Measurements from ENCODE around the gene TMEM231. TPM values are rescaled to one million over a fixed set of nuclear protein-coding genes. Genes with fewer than 3 reads are reported as not detected.
"Not testable (repeated sequence)": the region's sequence is repeated elsewhere in the genome, so short reads cannot be mapped to it uniquely, and the experiment has no call there.

TMEM231 gene
- total RNA-seq, 1 experiment from 2014 or later = 17.3 TPM

- intact Hi-C loops (cut with micrococcal nuclease; ENCODE audit: unreplicated experiment) = no loop called here
- no peak overlapping the region for H3K4me3 ChIP-seq (ENCODE audit: low read depth, low read length, poor library complexity, severe bottlenecking)
- H3K4me1 ChIP-seq (ENCODE audit: insufficient read depth, low read length, poor library complexity, severe bottlenecking) = peaks cover 30% of the 10 kb centered on the region
- ChIA-PET POLR2A (ENCODE audit: low non-redundant PET) (interaction anchor here (0.6 kb wide), 1 partner anchor 12 kb away, joined by 3 read pairs; no protein-coding TSS in a partner anchor), CTCF (no interaction called here)
- H3K36me3 ChIP-seq (ENCODE audit: insufficient read depth, low read length, poor library complexity, severe bottlenecking) = peaks cover 9% of the 10 kb centered on the region
- no peak for TF ChIP-seq EZH2 (IDR thresholded peaks at IDR 0.05; ENCODE audit: borderline replicate concordance, low read depth, low read length, poor library complexity, severe bottlenecking)
- TF ChIP-seq, protein P1, sequence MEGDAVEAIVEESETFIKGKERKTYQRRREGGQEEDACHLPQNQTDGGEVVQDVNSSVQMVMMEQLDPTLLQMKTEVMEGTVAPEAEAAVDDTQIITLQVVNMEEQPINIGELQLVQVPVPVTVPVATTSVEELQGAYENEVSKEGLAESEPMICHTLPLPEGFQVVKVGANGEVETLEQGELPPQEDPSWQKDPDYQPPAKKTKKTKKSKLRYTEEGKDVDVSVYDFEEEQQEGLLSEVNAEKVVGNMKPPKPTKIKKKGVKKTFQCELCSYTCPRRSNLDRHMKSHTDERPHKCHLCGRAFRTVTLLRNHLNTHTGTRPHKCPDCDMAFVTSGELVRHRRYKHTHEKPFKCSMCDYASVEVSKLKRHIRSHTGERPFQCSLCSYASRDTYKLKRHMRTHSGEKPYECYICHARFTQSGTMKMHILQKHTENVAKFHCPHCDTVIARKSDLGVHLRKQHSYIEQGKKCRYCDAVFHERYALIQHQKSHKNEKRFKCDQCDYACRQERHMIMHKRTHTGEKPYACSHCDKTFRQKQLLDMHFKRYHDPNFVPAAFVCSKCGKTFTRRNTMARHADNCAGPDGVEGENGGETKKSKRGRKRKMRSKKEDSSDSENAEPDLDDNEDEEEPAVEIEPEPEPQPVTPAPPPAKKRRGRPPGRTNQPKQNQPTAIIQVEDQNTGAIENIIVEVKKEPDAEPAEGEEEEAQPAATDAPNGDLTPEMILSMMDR (conservative IDR thresholded peaks at IDR 0.05; ENCODE audit: low read depth, low read length) = no peak
- no peaks in the 10 kb centered on the region for H3K9me3 ChIP-seq (ENCODE audit: low read depth, low read length, poor library complexity, severe bottlenecking)
- DNase-seq (ENCODE audit: low spot score) = peak; percentile 79
- H3K27ac ChIP-seq (ENCODE audit: low read depth, low read length, poor library complexity, severe bottlenecking) = peak overlapping the region; percentile 78
- no TSS peak for BruUV-seq (replicated peaks)
- H3K27me3 ChIP-seq (replicated peaks; ENCODE audit: insufficient read depth, low read depth, low read length, poor library complexity) = no peaks in the 10 kb centered on the region
These were observed 38.1 kb upstream of the TMEM231 start for GRCh38 chr16:75593825-75594820.

- intact Hi-C loops (cut with micrococcal nuclease; ENCODE audit: unreplicated experiment) = no loop called here
- Histone ChIP-seq H3K4me1 (ENCODE audit: insufficient read depth, low read length, poor library complexity, severe bottlenecking) (peaks cover 30% of the 10 kb centered on the region), H3K27ac (ENCODE audit: low read depth, low read length, poor library complexity, severe bottlenecking) (peak overlapping the region; percentile 78), H3K27me3 (replicated peaks; ENCODE audit: insufficient read depth, low read depth, low read length, poor library complexity) (no peaks in the 10 kb centered on the region), H3K9me3 (ENCODE audit: low read depth, low read length, poor library complexity, severe bottlenecking) (no peaks in the 10 kb centered on the region), H3K36me3 (ENCODE audit: insufficient read depth, low read length, poor library complexity, severe bottlenecking) (peaks cover 9% of the 10 kb centered on the region), H3K4me3 (ENCODE audit: low read depth, low read length, poor library complexity, severe bottlenecking) (no peak overlapping the region)
- ChIA-PET POLR2A (ENCODE audit: low non-redundant PET) (no interaction called here), CTCF (no interaction called here)
- DNase-seq (ENCODE audit: low spot score) = peak; percentile 28
- BruUV-seq (replicated peaks) = no TSS peak
- TF ChIP-seq EZH2 (IDR thresholded peaks at IDR 0.05; ENCODE audit: borderline replicate concordance, low read depth, low read length, poor library complexity, severe bottlenecking) = no peak
- TF ChIP-seq, protein P1 (conservative IDR thresholded peaks at IDR 0.05; ENCODE audit: low read depth, low read length) = no peak
These were observed 37.3 kb upstream of the TMEM231 start for GRCh38 chr16:75593308-75593707.

GRCh38 chr16:75591927-75592326 lies 35.9 kb upstream of the TMEM231 start:
- peaks cover 30% of the 10 kb centered on the region for H3K4me1 ChIP-seq (ENCODE audit: insufficient read depth, low read length, poor library complexity, severe bottlenecking)
- H3K27me3 ChIP-seq (replicated peaks; ENCODE audit: insufficient read depth, low read depth, low read length, poor library complexity); H3K9me3 ChIP-seq (ENCODE audit: low read depth, low read length, poor library complexity, severe bottlenecking); intact Hi-C loops (cut with micrococcal nuclease; ENCODE audit: unreplicated experiment); DNase-seq (ENCODE audit: low spot score); H3K4me3 ChIP-seq (ENCODE audit: low read depth, low read length, poor library complexity, severe bottlenecking); BruUV-seq (replicated peaks); H3K36me3 ChIP-seq (ENCODE audit: insufficient read depth, low read length, poor library complexity, severe bottlenecking); H3K27ac ChIP-seq (ENCODE audit: low read depth, low read length, poor library complexity, severe bottlenecking): not testable (repeated sequence)
- POLR2A ChIA-PET (ENCODE audit: low non-redundant PET) = interaction anchor here (0.6 kb wide), 1 partner anchor 33 kb away, joined by 5 read pairs; no protein-coding TSS in a partner anchor
- CTCF ChIA-PET = interaction anchor here (0.6 to 1.0 kb wide), 2 partner anchors 27 to 70 kb away, joined by 3 read pairs; no protein-coding TSS in a partner anchor

Measured in A673 (cell line).